ENCODE data around the gene KIR3DL1.
"Not testable (repeated sequence)": the region's sequence is repeated elsewhere in the genome, so short reads cannot be mapped to it uniquely, and the experiment has no call there.

KIR3DL1 gene

GRCh38 chr19:54817670-54818536 lies 1.6 kb downstream of the KIR3DL1 start:
- DNase-seq = no peak

- DNase-seq = not testable (repeated sequence)
Observed at GRCh38 chr19:54824416-54824815, 8.1 kb downstream of the KIR3DL1 start.

DNA sequence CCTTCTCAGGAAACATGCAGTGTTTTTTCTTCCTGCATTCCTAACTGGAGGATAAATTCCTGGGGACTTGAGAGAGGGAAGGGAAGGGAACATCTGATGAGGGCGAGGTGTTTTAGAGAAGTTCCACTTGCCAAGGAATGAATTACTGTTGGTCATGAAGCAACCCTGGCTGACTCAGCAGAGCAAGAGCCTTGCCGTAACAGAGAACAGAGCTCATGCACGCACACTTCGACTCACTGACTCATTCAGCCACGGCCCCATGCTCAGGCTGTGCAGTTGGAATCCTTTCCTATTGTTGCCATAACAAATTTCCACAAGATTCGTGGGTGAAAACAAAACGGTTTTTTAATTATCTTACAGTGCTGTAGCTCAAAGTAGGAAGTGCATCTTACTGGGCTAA lies 9.1 kb downstream of the KIR3DL1 start:
- DNase-seq = not testable (repeated sequence)

- DNase-seq = not testable (repeated sequence)
Observed at GRCh38 chr19:54828064-54828463, 11.8 kb downstream of the KIR3DL1 start.

- not testable (repeated sequence) for DNase-seq
Observed at GRCh38 chr19:54832496-54832895, 16.2 kb downstream of the KIR3DL1 start, which contains the start of gene KIR2DS4. KIR2DS4 (plus strand) TSS chr19:54832676.

- not testable (repeated sequence) for DNase-seq
Observed at GRCh38 chr19:54835126-54835525, 18.9 kb downstream of the KIR3DL1 start.

- DNase-seq = not testable (repeated sequence)
Observed at GRCh38 chr19:54837522-54837921, 21.3 kb downstream of the KIR3DL1 start.

DNA sequence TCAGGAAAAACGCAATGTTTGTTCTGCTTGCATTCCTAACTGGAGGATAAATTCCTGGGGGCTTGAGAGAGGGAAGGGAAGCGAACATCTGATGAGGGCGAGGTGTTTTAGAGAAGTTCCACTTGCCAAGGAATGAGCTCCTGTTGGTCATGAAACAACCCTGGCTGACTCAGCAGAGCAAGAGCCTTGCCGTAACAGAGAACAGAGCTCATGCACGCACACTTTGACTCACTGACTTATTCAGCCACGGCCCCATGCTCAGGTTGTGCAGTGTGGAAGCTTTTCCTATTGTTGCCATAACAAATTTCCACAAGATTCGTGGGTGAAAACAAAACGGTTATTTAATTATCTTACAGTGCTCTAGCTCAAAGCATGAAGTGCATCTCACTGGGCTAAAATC lies 26.9 kb downstream of the KIR3DL1 start:
- not testable (repeated sequence) for DNase-seq

DNA sequence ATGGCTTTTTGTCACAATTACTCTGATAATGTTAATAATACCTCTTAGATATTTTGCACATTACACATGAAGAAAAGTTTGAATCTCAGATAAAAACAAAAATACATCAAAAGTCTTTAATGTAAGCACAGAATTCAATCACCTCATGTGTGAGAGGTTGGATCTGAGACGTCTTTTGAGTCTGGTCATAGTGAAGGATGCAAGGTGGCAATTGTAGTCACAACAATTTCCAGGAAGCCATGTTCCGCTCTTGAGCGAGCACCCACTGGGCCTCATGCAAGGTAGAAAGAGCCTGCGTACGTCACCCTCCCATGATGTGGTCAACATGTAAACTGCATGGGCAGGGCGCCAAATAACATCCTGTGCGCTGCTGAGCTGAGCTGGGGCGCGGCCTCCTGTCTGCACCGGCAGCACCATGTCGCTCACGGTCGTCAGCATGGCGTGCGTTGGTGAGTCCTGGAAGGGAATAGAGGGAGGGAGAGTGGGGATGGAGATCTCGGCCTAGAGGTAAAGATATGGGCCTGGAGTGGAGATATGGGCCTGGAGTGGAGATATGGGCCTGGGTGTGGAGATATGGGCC lies 33.9 kb downstream of the KIR3DL1 start, which contains the start of gene KIR3DL2:
Gene KIR3DL2, plus strand, starts transcription at position 383 of the 580 bp plus-strand sequence. Its CDS starts 33 bp downstream, at position 416.
- DNase-seq = not testable (repeated sequence)

DNA sequence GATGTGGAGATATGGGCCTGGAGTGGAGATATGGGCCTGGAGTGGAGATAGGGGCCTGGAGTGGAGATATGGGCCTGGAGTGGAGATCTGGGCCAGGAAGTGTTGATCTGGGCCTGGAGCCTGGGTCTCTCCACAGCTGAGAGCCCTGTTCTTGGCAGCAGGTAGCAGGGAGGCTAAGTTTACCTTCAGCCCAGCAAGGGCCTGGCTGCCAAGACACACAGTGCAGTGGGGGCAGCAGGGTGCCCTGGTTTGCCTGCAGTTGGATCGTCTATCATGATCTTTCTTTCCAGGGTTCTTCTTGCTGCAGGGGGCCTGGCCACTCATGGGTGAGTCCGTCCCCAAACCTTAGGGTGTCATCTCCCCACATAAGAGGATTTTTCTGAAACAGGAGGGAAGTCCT lies 34.7 kb downstream of the KIR3DL1 start:
- DNase-seq = no peak

- DNase-seq = no peak
Observed at GRCh38 chr19:54851353-54851752, 35.1 kb downstream of the KIR3DL1 start.

- DNase-seq = not testable (repeated sequence)
Observed at GRCh38 chr19:54855241-54855640, 39.0 kb downstream of the KIR3DL1 start.

- not testable (repeated sequence) for DNase-seq
Observed at GRCh38 chr19:54858476-54858875, 42.2 kb downstream of the KIR3DL1 start.

GRCh38 chr19:54859421-54859820 lies 43.2 kb downstream of the KIR3DL1 start:
- DNase-seq = not testable (repeated sequence)

GRCh38 chr19:54863459-54863858 lies 47.2 kb downstream of the KIR3DL1 start:
- DNase-seq = not testable (repeated sequence)

DNA sequence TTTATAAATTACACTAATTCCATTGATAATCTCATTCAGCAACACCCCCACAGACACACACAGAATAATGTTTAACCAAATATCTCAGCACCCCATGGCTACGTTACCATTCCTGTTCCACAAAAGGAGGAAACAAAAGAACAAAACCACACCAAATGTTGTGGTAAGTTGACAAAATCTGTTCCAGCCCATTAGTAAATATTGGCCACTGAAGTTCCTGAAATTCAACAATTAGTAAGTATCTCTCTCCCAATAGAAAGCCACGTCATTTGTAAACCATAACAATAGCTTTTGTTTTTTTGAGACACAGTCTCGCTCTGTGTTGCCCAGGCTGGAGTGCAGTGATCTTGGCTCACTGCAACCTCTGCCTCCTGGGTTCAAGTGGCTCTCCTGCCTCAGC lies 55.4 kb downstream of the KIR3DL1 start:
- DNase-seq = no peak

- no peak for DNase-seq
Observed at GRCh38 chr19:54873990-54874389, 57.7 kb downstream of the KIR3DL1 start, which contains the start of gene FCAR. FCAR (plus strand) TSS chr19:54874235; CDS start chr19:54874290, 55 bp downstream.

GRCh38 chr19:54875506-54875905 lies 59.2 kb downstream of the KIR3DL1 start:
- DNase-seq = no peak

- DNase-seq = no peak
Observed at GRCh38 chr19:54877471-54877870, 61.2 kb downstream of the KIR3DL1 start.
